Hepatocyte (in vitro differentiated cells): Measurements from ENCODE around the gene APOL1.
A peak's percentile ranks its signal among the peaks of the same experiment; 100 is the strongest.

Source experiments
- CTCF ChIP-seq: fragments of 200-600 bp; sonication (generic); IDR thresholded peaks from 2 replicates; pipeline ENCODE4 v1.5.1; 2016; ENCODE audit warnings: antibody characterized with exemption, mild to moderate bottlenecking; ENCODE audit not compliant: poor library complexity
- EZH2 ChIP-seq: fragments of 200-600 bp; sonication (generic); IDR thresholded peaks from 2 replicates; pipeline ENCODE4 v1.6.1; 2016; ENCODE audit warnings: antibody characterized with exemption, mild to moderate bottlenecking, borderline replicate concordance
- EZH2phosphoT487 ChIP-seq: fragments of 200-600 bp; sonication (generic); IDR thresholded peaks from one replicate; pipeline ENCODE4 v1.6.1; 2018; ENCODE audit warnings: antibody characterized with exemption, mild to moderate bottlenecking, low read depth, moderate library complexity; ENCODE audit not compliant: unreplicated experiment, severe bottlenecking

GRCh38 chr22:36239401-36240171 lies 13.3 kb upstream of the APOL1 start, which contains the start of gene APOL2:
- peak; percentile 63 for TF ChIP-seq CTCF
- TF ChIP-seq EZH2 = no peak
- TF ChIP-seq EZH2phosphoT487 = no peak
